GM23248 (cell line): Measurements from ENCODE around the gene EMC6.

Source experiments
- EZH2 ChIP-seq: fragments of 200-600 bp; sonication (generic); IDR thresholded peaks from 2 replicates; pipeline ENCODE4 v1.6.1; 2018; ENCODE audit warnings: antibody characterized with exemption, mild to moderate bottlenecking; ENCODE audit not compliant: insufficient read depth, poor library complexity, severe bottlenecking
- EZH2phosphoT487 ChIP-seq: fragments of 200-600 bp; sonication (generic); IDR thresholded peaks from 2 replicates; pipeline ENCODE4 v1.6.1; 2018; ENCODE audit warnings: antibody characterized with exemption, moderate library complexity, mild to moderate bottlenecking, low read depth; ENCODE audit not compliant: insufficient read depth

GRCh38 chr17:3656755-3657587 is 11.6 kb upstream of the EMC6 start:
- TF ChIP-seq EZH2phosphoT487 (no peak), EZH2 (no peak)
